ENCODE data around the gene ALCAM.
"Not testable (repeated sequence)": the region's sequence is repeated elsewhere in the genome, so short reads cannot be mapped to it uniquely, and the experiment has no call there.

The ALCAM gene

DNA sequence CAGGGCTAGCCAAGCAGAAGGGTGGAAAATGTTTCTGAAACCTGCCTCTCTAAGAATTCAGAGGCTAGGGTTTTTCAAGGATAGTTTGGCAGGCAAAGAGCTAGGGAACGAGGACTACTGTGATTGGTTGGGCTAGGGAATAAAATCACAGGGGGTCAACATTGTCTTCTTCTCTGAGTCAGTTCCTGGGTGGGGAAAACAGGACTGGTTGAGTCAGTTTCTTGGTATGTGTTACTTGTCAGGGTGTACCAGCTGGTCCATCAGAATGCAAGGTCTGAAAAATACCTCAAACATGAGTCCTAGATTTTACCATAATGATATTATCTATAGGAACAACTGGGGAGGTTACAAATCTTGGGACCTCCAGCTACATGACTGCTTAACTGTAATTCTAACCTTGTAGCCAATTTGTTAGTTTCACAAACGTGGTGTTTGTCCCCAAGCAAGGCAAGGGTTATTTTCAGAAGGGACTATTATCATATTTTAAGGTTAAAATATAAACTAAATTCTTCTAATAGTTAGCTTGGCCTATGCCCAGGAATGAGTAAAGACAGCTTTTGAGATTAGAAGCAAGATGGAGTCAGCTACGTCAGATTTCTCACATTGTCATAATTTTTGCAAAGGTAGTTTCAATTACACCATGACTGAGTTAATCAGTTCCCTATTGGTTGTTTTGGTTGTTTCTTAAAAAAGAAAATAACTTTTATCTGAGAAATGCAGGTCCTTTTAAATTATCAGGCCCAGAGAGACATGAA, 231.5 kb downstream of the ALCAM start:
- no peak overlapping the region for H3K27ac ChIP-seq
- no peak for TF ChIP-seq ZFX (IDR thresholded peaks at IDR 0.05)
- TF ChIP-seq, protein P1, sequence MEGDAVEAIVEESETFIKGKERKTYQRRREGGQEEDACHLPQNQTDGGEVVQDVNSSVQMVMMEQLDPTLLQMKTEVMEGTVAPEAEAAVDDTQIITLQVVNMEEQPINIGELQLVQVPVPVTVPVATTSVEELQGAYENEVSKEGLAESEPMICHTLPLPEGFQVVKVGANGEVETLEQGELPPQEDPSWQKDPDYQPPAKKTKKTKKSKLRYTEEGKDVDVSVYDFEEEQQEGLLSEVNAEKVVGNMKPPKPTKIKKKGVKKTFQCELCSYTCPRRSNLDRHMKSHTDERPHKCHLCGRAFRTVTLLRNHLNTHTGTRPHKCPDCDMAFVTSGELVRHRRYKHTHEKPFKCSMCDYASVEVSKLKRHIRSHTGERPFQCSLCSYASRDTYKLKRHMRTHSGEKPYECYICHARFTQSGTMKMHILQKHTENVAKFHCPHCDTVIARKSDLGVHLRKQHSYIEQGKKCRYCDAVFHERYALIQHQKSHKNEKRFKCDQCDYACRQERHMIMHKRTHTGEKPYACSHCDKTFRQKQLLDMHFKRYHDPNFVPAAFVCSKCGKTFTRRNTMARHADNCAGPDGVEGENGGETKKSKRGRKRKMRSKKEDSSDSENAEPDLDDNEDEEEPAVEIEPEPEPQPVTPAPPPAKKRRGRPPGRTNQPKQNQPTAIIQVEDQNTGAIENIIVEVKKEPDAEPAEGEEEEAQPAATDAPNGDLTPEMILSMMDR (conservative IDR thresholded peaks at IDR 0.05), result no peak

DNA sequence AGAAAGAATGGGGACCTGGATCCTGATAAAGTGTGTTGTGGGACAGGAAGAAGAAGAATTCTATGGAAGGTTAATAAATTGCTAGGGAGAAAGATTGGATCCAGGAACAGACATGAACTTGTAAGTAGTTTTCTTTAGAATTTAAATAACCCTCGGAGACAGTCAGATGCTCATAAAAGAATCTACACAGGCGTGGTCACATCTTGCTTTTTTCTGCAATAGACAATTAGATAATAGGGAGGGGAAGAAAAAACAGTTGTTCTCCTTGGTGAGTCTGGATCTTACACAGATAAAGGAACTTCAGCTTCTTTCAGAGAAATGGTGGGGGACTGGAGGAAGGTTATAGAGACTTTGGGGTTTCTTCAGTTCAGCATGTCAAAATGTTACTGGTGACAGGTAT, 232.6 kb downstream of the ALCAM start:
- H3K27ac ChIP-seq, result no peak overlapping the region
- TF ChIP-seq, protein P1 (conservative IDR thresholded peaks at IDR 0.05), result no peak
- no peak for TF ChIP-seq ZFX (IDR thresholded peaks at IDR 0.05)

DNA sequence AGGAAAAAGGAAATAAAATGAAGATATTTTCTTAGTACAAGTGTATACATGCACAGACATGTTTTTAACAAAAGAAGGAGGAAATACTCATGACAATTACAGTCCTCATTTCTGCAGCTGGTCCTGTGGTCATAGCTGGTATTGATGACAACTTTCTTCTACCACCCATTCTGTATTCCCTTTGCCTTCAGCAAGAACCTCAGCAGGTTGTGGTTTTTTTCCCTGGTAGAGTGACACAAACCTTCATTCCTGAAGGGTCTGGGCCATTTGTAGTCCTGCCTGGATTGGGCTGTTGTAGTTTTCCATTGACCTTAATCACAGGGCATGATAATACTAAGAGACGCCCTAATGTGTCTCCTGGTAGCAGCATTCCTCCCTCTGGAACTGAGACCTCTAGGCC, 235.0 kb downstream of the ALCAM start:
- not testable (repeated sequence) for H3K27ac ChIP-seq

DNA sequence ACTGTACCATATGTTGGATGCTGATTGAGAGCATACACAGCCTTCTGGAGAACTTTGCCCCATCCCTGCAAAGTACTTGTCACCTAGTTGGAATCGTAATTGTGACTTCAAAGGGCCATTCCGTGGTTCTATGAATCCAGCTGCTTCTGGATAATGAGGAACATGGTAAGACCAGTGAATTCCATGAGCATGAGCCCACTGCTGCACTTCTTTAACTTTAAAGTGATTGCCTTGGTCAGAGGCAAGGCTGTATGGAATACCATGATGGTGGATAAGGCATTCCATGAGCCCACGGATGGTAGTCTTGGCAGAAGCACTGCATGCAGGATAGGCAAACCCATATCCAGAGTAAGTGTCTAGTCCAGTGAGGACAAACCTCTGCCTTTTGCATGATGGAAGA, 235.6 kb downstream of the ALCAM start:
- H3K27ac ChIP-seq, result not testable (repeated sequence)

DNA sequence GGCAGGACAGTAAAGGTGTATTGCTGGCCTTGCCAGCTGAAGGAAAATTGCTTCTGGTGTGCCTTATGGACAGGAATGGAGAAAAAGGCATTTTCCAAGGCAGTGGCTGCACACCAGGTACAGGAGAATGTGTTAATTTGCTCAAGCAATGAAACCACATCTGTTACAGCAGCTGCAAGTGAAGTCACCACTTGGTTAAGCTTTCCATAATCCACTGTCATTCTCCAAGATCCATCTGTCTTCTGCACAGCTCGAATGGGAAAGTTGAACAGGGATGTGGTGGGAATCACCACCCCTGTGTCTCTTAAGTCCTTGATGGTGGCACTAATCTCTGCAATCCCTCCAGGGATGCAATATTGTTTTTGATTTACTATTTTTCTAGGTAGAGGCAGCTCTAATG, 236.8 kb downstream of the ALCAM start:
- not testable (repeated sequence) for H3K27ac ChIP-seq

DNA sequence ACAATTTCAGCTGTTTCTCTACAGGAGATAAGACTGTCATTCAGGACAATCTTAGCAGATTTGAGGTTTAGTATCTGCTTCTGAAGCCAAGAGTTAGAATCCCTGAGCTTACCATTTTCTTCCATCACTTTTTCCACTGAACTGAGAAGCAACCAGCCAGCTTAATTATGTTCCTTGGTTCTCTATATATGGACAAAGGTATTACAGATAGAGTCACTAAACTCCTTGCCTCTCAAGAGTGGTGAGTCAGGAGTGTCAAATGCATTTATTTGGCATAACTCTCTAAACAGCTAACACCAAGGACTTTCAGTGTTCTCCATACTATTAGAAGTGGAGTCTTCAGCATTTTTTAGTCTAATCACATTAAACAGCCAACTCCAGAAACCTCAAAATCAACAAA, 239.3 kb downstream of the ALCAM start:
- H3K27ac ChIP-seq, result no peak overlapping the region
- TF ChIP-seq ZFX (IDR thresholded peaks at IDR 0.05), result no peak
- TF ChIP-seq, protein P1 (conservative IDR thresholded peaks at IDR 0.05), result no peak

DNA sequence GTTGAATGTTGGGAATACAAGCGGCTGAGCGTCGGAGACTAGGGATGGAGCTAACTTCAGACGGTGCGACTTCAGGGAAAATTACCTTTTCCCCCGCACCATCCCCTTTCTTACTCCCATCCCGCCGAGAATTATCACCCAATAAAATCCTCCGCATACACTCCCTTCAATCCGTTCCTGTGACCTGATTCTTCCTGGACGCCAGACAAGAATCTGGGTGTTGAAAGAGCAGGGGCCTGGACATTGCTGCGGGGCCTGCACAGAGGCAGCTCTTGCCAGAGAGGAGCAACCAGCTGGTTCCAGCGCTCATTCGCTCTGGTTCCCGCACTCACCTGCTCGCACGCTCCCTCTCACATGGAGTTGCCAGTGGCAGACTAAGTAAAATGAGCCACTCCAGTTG, 241.9 kb downstream of the ALCAM start:
- H3K27ac ChIP-seq, result no peak overlapping the region

DNA sequence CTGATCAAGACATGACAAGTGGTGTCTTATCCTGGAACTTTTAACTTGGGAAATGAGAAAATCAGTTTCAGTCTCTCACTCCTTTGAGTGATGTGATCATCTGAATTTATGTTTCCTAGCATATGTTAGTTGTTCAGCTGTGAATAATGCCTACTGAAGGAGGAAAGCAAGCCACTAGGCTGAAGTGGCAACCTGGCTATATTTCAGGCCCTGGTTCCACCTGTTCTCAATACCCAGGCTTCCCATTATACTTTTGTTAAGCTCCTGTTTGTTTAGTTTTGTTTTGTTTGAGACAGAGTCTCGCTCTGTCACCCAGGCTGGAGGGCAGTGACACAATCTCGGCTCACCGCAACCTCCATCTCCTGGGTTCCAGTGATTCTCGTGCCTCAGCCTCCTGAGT, 243.8 kb downstream of the ALCAM start:
- H3K27ac ChIP-seq, result peak overlapping the region; percentile 27
- TF ChIP-seq, protein P1 (conservative IDR thresholded peaks at IDR 0.05), result no peak
- no peak for TF ChIP-seq ZFX (IDR thresholded peaks at IDR 0.05)

More for the DNA sequence above, 241.9 kb downstream of the ALCAM start:
- TF ChIP-seq ZFX (IDR thresholded peaks at IDR 0.05), result no peak
- TF ChIP-seq, protein P1 (conservative IDR thresholded peaks at IDR 0.05), result no peak

DNA sequence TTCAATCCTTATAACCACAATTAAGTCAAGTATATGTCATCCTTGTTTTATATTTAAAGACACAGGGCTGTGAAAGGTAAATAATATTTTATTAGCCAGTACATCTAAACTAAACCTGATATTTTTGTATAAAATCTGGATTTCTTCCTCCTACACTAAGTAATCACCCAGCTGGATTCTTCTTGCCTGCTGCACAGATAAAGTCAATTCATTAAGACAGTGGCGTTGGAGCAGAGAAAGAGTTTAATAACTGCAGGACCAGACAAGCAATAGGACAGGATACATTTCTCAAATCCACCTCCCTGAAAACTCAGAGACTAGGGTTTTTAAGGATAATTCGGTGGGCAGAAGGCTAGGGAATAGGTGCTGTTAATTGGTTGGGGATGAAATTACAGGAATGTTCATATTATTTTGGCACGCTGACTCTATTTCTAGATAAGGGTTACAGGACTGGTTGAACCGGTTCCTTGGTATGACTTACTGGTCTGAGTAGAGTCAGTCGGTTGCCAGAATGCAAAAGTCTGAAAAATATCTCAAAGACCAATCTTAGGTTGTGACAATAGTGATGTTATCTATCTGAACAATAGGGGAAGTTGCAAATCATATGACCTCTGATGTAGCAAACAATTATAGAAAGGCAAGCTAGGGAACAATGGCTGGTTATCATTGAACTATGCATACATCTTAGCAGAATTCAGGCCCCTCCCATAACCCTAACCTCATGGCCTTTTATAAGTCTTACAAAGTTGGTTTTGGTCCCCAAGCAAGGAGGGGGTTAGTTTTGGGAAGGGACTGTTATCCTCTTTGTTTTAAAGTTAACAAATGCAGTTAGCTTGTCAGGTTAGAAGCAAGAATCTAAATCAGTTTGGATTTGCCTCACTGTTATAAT, 244.8 kb downstream of the ALCAM start:
- TF ChIP-seq, protein P1 (conservative IDR thresholded peaks at IDR 0.05), result no peak
- no peak for TF ChIP-seq ZFX (IDR thresholded peaks at IDR 0.05)
- H3K27ac ChIP-seq, result no peak overlapping the region
